Endothelial cell of umbilical vein (primary cell): Measurements from ENCODE around the gene DENND4A.

Experiments used
- CTCF ChIP-seq, 2 donors: IDR thresholded peaks; 1 replicate in 1 of 2; 2 replicates in 1 of 2; pipeline ENCODE4 v1.5.1; 2011; ENCODE audit warnings: low read length in 2 of 2, mild to moderate bottlenecking in 2 of 2, moderate library complexity in 2 of 2, control low read depth in 1 of 2, inconsistent platforms in 1 of 2, low read depth in 1 of 2; ENCODE audit not compliant: insufficient read depth in 1 of 2; ENCODE audit errors: extremely low read depth in 1 of 2
- EZH2 ChIP-seq: IDR thresholded peaks from 2 replicates; pipeline ENCODE4 v1.6.1; 2012; ENCODE audit warnings: borderline replicate concordance, low read depth, mild to moderate bottlenecking, moderate library complexity, low read length, inconsistent platforms; ENCODE audit not compliant: severe bottlenecking

- TF ChIP-seq CTCF (IDR thresholded peaks at IDR 0.05; ENCODE audit: extremely low read depth in 1 of 2, insufficient read depth in 1 of 2, low read depth in 1 of 2, low read length in 2 of 2) (no peak), EZH2 (no peak)
Observed at GRCh38 chr15:65773386-65774111, 18.5 kb downstream of the DENND4A start.
